WERI-Rb-1 (cell line): ENCODE measurements around the gene PRR19.
A peak's percentile ranks its signal among the peaks of the same experiment; 100 is the strongest.

Experiments used
- DNase-seq: peaks from one replicate; pipeline ENCODE4 v3.0.0-alpha.2; 2020
- H3K27ac ChIP-seq: fragments of 250-450 bp; sonication (Bioruptor Pico); 2 replicates; pipeline ENCODE4 v1.5.1; 2020; ENCODE audit warnings: mild to moderate bottlenecking, moderate library complexity
- H3K27me3 ChIP-seq: fragments of 250-450 bp; sonication (Bioruptor Pico); 2 replicates; pipeline ENCODE4 v1.5.1; 2021; ENCODE audit warnings: mild to moderate bottlenecking, low read depth, moderate library complexity; ENCODE audit not compliant: insufficient read depth, severe bottlenecking
- H3K36me3 ChIP-seq: fragments of 250-450 bp; sonication (Bioruptor Pico); 2 replicates; pipeline ENCODE4 v1.5.1; 2020; ENCODE audit warnings: mild to moderate bottlenecking, moderate library complexity
- H3K4me3 ChIP-seq: 2 replicates; pipeline ENCODE4 v1.5.1; 2011; ENCODE audit warnings: low read depth, mild to moderate bottlenecking, control low read depth, low read length
- H3K9me3 ChIP-seq: fragments of 250-450 bp; sonication (Bioruptor Pico); 2 replicates; pipeline ENCODE4 v1.5.1; 2021; ENCODE audit warnings: mild to moderate bottlenecking, moderate library complexity; ENCODE audit not compliant: severe bottlenecking
- CTCF ChIP-seq: IDR thresholded peaks from 2 replicates; pipeline ENCODE4 v1.5.1; 2011; ENCODE audit warnings: low read depth, mild to moderate bottlenecking, control low read depth, inconsistent platforms, low read length

PRR19 gene

DNA sequence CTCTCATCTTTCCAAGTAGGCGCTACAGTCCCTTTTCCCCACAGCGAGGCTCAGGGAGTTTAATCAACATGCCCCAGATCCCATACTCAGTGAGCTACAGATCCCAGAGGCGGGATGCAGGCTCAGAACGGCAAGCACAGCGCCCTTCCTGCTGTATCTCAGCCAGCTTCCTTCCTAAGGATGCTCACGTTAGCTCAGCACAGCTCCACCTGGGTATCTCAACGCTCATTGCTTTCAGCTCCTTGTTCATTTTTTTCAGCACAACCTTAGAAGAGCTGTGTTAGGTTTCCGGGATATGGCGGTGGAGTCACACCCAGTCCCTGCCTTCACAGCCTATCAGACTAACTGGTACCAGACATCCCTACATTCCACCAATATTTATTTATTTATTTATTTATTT is 20.4 kb downstream of the PRR19 start:
- no peaks in the 10 kb centered on the region for H3K27me3 ChIP-seq
- no peaks in the 10 kb centered on the region for H3K9me3 ChIP-seq
- no peak overlapping the region for H3K4me3 ChIP-seq
- no peak overlapping the region for H3K27ac ChIP-seq
- H3K36me3 ChIP-seq, result no peaks in the 10 kb centered on the region; the same call in none of the 2 replicates
- no peak for TF ChIP-seq CTCF
- DNase-seq, result no peak

DNA sequence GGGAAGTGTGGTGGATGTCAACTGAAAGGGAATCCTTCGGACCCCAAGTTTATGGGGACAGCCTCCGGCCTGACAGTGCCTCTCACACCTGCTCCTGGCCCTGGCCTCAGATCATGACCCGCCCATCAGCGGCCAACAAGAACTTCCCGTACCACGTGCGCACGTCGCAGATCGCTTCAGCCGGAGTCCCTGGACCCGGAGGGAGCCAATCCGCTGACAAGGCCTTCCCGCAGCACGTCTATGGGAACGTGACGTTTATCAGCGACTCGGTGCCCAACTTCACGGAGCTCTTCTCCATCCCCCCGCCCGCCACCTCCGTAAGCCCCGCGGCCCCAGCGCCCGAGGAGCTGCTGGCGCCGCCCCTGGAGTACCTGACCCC is 21.5 kb downstream of the PRR19 start:
- H3K36me3 ChIP-seq, result no peaks in the 10 kb centered on the region; the same call in 1 of the 2 replicates
- H3K27me3 ChIP-seq, result no peaks in the 10 kb centered on the region
- H3K27ac ChIP-seq, result no peak overlapping the region
- H3K9me3 ChIP-seq, result no peaks in the 10 kb centered on the region
- H3K4me3 ChIP-seq, result no peak overlapping the region
- no peak for TF ChIP-seq CTCF
- DNase-seq, result no peak

GRCh38 chr19:42323852-42324654 is 22.1 kb downstream of the PRR19 start:
- TF ChIP-seq CTCF, result no peak
- Histone ChIP-seq H3K27me3 (no peaks in the 10 kb centered on the region), H3K36me3 (no peaks in the 10 kb centered on the region; the same call in 1 of the 2 replicates), H3K27ac (no peak overlapping the region), H3K4me3 (no peak overlapping the region), H3K9me3 (no peaks in the 10 kb centered on the region)
- DNase-seq, result no peak

DNA sequence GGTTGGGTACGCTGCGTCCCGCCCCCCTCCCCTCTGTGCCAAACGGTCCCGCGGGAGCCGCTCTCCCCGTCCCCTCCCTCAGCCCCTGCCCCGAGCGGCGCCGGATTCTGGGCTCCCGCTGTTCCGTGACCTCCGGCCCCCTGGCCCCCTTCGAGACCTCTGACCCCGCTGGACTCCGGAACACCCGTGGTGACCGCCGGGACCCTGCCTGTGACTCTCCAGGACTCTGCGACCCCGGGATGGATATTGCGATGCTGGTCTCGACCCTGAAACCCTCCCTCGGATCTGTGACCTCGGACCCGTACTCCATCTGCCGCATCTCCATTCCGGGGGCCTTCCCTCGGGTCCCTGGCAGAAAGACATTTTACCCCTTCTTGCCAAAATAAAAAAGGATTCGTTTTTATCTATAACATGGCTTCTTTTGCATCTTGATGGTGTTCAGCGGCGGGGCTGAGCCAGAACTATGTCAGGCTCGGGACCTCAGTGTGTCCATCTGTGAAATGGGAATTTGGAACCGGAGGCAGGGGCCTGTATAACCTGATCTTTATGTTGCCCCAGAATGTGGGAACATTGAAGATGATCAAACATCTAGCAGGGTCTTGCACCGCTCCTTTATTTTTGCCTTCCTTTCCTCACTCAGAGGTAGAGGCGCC is 22.8 kb downstream of the PRR19 start:
- Histone ChIP-seq H3K9me3 (no peaks in the 10 kb centered on the region), H3K4me3 (no peak overlapping the region), H3K27ac (0 out of 2 replicates have a peak overlapping the region, but pooled peaks have one; percentile 10), H3K36me3 (no peaks in the 10 kb centered on the region; the same call in 1 of the 2 replicates), H3K27me3 (no peaks in the 10 kb centered on the region)
- no peak for TF ChIP-seq CTCF
- no peak for DNase-seq

DNA sequence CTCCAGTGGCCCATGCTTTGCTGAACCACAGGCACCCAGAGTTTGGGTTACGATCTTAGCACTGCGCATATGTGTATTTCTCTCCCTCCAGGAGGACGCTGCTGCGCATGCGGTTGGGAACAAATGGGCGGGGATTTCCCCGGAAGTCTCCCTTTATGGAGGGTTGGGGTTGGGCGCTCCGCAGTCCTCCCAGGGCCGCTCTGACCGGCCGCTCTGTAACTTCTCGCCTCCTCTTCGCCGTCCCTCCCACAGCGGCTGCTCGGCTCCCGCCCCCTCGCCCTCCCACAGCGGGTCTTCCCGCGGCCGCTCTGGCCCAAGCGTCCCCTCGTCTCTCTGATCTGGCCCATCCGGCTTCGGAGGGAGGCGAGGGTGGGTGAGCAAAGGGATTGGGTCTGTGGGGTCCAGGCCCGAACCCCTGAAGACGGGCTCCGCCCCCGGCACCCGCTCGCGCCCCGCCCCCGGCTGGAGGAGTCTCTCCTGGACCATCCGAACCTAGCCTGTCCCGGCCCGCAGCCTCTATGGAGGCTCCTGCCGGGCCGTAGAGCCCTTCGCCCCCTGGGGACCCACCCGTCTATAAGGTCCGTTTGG is 23.5 kb downstream of the PRR19 start, which contains the start of gene MEGF8:
MEGF8 (plus strand) TSS at position 328 of the 588 bp plus-strand sequence. CDS start 609 bp downstream, outside the sequence.
- no peaks in the 10 kb centered on the region for H3K27me3 ChIP-seq
- peak; percentile 79 for TF ChIP-seq CTCF

More for the DNA sequence above, 23.5 kb downstream of the PRR19 start, which contains the start of gene MEGF8:
- H3K36me3 ChIP-seq, result no peaks in the 10 kb centered on the region; the same call in 1 of the 2 replicates
- peak; percentile 99 for DNase-seq
- peak within 1 kb of the TSS; percentile 80 for H3K27ac ChIP-seq
- H3K4me3 ChIP-seq, result peak within 1 kb of the TSS; percentile 94
- H3K9me3 ChIP-seq, result no peaks in the 10 kb centered on the region
